GM21528 (cell line): ENCODE measurements around the gene MUC21.

Experiments
- ATAC-seq: cut with Tn5 transposase; IDR thresholded peaks from one replicate; pipeline ENCODE4 v1.9.1; 2021; ENCODE audit warnings: mild to moderate bottlenecking, moderate library complexity; ENCODE audit not compliant: unreplicated experiment, low FRiP score

The MUC21 gene

GRCh38 chr6:30983439-30983838 lies at the start of gene MUC21:
Gene MUC21 (plus strand): TSS chr6:30983718. CDS start chr6:30983959, 241 bp downstream.
- no peak for ATAC-seq

DNA sequence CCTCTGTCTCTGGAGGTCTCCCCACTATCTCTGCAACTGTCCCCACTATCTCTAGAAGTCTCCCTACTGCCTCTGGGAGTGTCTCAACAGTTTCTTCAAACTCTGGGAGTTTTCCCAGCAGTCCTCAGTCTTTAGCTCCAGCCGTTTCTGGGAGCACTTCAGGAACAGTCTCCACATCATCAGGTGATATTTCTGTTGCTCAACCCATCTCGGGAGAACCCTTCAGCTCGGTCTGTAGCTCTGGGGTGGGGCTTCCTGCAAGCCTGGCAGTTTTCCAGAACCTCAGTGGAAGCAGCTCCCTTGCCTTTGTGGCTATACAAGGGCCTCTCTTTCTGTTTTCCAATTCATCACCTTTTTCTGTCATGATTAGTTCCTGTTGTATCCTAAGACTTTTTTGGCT lies 48.5 kb upstream of the MUC21 start:
- ATAC-seq = no peak

GRCh38 chr6:30937265-30937664 lies 46.3 kb upstream of the MUC21 start:
- ATAC-seq = no peak

DNA sequence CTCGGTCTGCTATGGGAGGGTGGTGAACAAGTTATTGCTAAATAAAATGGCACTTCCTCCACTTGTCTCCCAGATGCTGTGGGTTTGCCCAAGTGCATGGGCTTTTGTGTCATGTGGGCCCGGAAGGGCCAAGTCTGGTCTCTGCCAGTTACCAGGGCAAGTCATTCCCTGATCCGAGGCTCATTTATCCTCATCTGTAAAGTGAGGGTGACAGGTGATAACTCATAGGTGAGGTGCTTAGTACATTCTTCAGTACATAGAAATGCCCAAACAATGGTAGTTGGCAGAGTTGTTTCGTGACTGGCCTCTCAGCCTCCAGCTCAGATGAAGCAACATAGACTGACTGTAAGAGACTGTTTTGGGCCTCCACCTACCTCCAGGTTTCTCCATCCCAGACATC lies 44.8 kb upstream of the MUC21 start:
- no peak for ATAC-seq

- no peak for ATAC-seq
These were observed 44.0 kb upstream of the MUC21 start for GRCh38 chr6:30939473-30939872.

- no peak for ATAC-seq
These were observed 43.0 kb upstream of the MUC21 start, which contains the start of gene MUCL3 for GRCh38 chr6:30940361-30940986. Gene MUCL3 (plus strand): TSS chr6:30940973. CDS start chr6:30941000, 27 bp downstream.

DNA sequence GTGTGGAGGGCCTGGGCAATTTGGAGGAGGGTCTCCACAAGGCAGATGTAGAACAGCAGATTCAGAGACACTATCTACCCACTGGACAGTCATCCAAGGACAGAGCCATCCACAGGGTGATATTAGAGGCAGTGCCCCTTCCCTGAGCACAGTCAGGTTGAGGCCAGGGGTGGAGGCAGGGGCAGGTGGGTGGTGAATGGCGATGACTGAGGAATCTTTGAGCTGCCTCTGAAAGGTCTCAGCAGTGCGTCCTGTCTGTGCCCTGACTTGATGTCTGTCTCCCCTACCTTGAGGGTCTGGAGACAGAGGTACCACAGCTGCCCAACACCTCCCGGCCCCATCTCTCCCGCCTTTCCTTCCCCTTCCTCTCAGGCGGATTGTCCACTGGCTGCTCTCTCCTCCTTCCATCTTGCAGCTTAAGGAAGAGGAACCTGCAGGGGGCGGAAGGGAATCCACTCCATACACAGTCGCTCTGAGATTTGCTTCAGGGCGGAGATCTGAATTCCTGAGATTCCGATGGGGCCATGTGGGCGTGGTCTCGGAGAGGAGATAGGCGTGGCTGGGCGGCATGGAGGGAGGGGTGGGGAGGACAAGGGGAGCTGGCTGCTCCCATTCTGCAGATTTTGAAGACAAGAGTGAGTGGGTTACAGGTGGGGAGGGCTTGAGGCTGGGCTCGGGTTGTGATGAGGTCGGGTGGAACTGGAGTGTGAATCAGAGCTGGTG lies 41.0 kb upstream of the MUC21 start:
- ATAC-seq = no peak

- ATAC-seq = no peak
These were observed 39.5 kb upstream of the MUC21 start for GRCh38 chr6:30944051-30944450.

- no peak for ATAC-seq
These were observed 38.2 kb upstream of the MUC21 start for GRCh38 chr6:30945281-30945680.

DNA sequence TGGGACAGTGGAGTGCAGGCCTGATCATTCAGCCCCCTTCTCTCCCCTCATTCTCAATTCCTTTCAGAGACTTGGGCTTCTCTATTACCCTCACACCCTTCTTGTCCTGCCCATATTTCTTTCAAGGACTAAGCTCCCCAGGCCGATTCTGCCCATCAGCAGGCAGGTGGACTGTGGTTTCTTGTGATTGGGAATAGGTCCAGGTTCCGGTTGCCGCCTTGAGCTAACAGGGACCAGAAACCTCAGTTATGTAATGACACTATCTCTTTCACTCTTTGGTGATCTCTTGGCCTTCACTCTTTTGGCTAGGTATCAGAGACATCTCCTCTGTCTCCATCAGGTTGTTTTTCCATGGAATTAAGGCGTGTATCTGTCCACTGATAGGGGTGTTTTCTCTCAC lies 36.3 kb upstream of the MUC21 start:
- no peak for ATAC-seq

DNA sequence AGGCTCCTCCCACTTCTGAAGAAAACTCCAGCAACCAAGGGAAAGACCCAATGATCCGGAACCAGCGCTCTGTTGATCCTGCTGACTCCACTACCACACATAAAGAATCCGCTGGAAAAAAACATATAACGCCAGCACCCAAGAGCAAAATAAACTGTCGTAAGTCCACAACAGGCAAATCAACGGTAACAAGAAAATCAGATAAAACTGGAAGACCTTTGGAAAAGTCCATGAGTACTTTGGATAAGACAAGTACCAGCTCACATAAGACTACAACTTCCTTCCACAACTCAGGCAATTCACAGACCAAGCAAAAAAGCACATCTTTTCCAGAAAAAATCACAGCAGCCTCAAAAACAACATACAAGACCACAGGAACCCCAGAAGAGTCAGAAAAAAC lies 34.7 kb upstream of the MUC21 start:
- no peak for ATAC-seq

GRCh38 chr6:30951907-30952469 lies 31.5 kb upstream of the MUC21 start:
- ATAC-seq = no peak

GRCh38 chr6:30954631-30955366 lies 28.7 kb upstream of the MUC21 start:
- no peak for ATAC-seq

GRCh38 chr6:30955367-30956042 lies 28.0 kb upstream of the MUC21 start:
- no peak for ATAC-seq

DNA sequence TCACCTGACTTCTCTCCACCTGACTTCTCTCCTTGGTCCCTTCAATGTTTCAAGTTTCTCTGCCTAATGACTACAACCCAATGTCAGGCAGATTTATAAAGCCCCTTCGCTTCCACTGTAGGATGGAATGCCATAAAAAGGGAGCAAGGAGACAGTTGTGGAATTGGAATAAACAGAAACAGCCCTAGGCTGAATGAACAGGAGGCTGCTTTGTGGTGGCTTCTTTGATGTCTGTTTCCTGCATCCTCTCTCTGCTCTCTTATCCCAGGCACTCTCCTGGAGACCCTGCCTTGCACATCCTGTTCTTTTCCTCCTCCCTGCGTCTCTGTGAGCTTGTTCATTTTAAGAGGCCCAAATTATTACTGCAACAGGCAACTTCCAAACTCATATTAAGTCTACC lies 25.8 kb upstream of the MUC21 start:
- no peak for ATAC-seq

DNA sequence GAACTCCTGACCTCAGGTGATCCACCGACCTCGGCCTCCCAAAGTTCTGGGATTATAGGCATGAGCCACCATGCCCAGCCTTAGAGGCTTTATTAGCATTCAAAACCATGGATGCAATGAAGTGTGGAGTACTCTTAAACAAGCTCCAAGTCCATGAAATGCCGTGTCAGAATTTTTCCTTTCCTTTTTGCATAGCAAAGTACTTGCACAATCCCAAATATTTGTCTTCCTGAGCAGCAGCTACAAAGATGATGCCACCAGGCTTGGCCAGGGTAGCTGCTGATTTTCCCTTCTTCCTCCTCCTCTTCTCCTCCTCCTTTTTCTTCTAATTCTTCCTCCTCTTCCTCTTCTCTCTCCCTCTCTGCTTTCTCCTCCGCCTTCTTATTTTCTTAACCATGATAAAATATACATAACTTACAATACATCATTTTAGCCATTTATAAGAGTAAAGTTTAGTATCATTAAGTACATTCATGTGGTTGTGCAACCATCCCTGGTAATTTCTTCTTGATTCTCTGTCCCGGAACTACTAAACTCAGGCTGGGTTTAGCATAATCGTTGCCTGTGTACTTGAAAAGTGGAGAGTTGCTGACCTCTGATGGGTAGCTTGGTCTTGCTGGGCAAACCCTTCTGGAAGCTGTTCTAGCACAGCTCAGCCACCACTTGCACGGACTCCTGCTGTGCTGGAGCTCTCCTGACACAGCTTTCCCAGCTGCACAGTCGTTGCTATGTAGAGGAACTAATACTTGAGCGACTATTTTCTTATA lies 22.4 kb upstream of the MUC21 start:
- no peak for ATAC-seq

DNA sequence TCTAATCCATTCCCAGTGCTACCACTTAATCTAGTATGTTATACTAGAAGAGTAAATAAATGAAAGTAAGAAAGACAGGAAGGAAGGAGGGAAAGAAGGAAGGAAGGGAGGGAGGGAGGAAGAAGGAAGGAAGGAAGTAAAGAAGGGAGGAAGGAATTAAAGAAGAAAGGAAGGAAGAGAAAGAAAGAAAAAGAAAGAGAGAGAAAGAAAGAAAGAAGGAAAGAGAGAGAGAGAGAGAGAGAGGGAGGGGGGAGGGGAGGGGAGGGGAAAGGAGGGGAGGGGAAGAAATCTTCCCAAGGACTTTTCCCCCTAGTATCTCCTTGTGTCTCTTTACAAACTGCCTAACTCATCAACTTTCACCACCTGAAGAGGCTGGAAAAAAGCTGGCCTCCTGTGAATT lies 20.8 kb upstream of the MUC21 start:
- ATAC-seq = no peak

GRCh38 chr6:30963641-30964040 lies 19.9 kb upstream of the MUC21 start:
- ATAC-seq = no peak

DNA sequence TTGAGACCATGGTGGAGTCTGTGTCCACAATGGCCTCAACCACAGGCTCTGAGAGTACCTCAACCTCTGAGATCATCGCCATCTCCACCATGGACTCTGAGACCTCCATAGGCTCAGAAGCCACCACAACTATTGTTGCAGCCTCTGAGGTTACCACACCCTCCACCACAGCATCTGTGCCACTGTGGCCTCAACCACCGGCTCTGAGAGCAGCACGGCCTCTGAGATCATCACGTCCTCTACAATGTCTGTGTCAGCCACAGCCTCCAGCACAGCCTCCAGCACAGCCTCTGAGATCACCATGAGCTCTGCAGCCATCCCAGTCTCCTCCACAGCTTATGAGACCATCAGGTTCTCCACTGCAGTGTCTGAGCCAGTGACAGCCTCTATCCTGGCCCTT lies 19.4 kb upstream of the MUC21 start:
- no peak for ATAC-seq

- no peak for ATAC-seq
These were observed 18.3 kb upstream of the MUC21 start for GRCh38 chr6:30965140-30965601.
